ENCODE results near the gene PYGL. TPM values are rescaled to one million over a fixed set of nuclear protein-coding genes. Genes with fewer than 3 reads are reported as not detected.

The PYGL gene
- polyA plus RNA-seq, 1 of the 3 experiments (the other 2 are of a cell fraction): 60.2 TPM

DNA sequence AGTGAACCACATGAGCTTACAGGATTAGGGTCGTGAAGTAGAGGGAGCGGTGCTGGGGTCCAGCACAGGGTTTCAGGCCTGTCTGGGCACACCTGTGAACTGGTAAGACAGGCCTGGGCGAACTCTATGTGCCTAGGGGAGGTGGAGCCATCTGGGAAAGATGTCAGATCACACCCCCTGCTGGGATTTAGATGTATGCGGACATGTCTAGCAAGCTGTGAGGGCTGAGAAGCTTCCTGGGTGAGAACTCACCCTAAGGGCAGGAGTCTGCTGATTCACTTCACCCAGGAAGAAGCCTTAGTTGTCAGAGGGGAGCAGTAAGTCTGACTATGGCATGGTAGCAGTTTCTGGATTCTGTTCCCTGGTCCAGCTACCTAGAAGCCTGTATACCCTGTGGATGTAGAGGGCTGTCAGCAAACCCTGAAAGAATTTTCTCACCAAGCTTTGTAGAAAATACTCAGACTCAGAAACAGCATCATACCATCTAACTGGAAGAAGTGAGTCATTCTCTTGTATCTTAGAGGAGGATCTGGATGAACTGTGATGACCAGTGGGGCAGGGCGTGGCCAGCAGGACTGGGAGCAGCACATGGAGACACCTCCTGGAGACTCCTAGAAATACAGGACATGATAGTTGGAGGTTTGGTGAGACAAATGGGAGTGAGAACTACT lies 11.2 kb upstream of the PYGL start:
- Histone ChIP-seq H3K79me2 (ENCODE audit: insufficient read depth) (no peaks in the 10 kb centered on the region), H3K27me3 (ENCODE audit: insufficient read depth) (no peaks in the 10 kb centered on the region), H3K4me3 (ENCODE audit: low read depth in 2 of 2, low read length in 1 of 2) (0 out of 4 replicates have a peak overlapping the region, but pooled peaks of 1 of the 2 experiments have one; percentile 5), H2AFZ (ENCODE audit: low read depth) (peak overlapping the region; percentile 52; the same call in 1 of the 2 replicates), H3K4me1 (ENCODE audit: control insufficient read depth in 1 of 2, insufficient read depth in 2 of 2, low read depth in 1 of 2, low read length in 1 of 2) (peaks cover 7 to 21% of the 10 kb centered on the region in 2 experiments), H3K4me2 (peak overlapping the region; percentile 81), H3K36me3 (replicated peaks in 1 of 2; ENCODE audit: control insufficient read depth in 1 of 2, insufficient read depth in 2 of 2, low read length in 1 of 2) (no peaks in the 10 kb centered on the region), H3K27ac (ENCODE audit: low read depth in 2 of 2, low read length in 1 of 2) (peak overlapping the region; percentile 78 to 99), H4K20me1 (ENCODE audit: insufficient read depth) (no peaks in the 10 kb centered on the region), H3K9me2 (no peaks in the 10 kb centered on the region), H3K9me3 (no peaks in the 10 kb centered on the region), H3F3A (replicated peaks; ENCODE audit: insufficient read depth) (peaks cover 30% of the 10 kb centered on the region), H3K9ac (peak overlapping the region; percentile 80)
- ChIA-PET CTCF (interaction anchor here (0.6 to 3.5 kb wide), 29 partner anchors 9 to 1586 kb away, joined by 3 to 23 read pairs (median 4); partner anchors contain the start of genes PYGL, TMX1 and TRIM9), POLR2A (interaction anchor here (0.8 to 1.0 kb wide), 2 partner anchors 65 to 140 kb away, joined by 3 to 4 read pairs; partner anchors contain the start of gene TRIM9)
- peak; percentile 75 for DNase-seq
- WGBS (ENCODE audit: low lambda C conversion rate): 23% methylated on average over 5 of the region's 5 CpGs
- TF ChIP-seq, protein P1, sequence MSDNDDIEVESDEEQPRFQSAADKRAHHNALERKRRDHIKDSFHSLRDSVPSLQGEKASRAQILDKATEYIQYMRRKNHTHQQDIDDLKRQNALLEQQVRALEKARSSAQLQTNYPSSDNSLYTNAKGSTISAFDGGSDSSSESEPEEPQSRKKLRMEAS (IDR thresholded peaks at IDR 0.05; ENCODE audit: low read depth): peak; percentile 39; the same call in 1 of the 2 replicates
- TF ChIP-seq RXRA (IDR thresholded peaks at IDR 0.05; ENCODE audit: borderline replicate concordance, low read depth): peak; percentile 60; the same call in 1 of the 2 replicates
- no peak for TF ChIP-seq MXI1 (IDR thresholded peaks at IDR 0.05; ENCODE audit: low read depth, low read length)
- TF ChIP-seq, protein P2, sequence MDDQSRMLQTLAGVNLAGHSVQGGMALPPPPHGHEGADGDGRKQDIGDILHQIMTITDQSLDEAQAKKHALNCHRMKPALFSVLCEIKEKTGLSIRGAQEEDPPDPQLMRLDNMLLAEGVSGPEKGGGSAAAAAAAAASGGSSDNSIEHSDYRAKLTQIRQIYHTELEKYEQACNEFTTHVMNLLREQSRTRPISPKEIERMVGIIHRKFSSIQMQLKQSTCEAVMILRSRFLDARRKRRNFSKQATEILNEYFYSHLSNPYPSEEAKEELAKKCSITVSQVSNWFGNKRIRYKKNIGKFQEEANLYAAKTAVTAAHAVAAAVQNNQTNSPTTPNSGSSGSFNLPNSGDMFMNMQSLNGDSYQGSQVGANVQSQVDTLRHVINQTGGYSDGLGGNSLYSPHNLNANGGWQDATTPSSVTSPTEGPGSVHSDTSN (IDR thresholded peaks at IDR 0.05): peak; percentile 32; the same call in 1 of the 2 replicates
- TF ChIP-seq FOSL2 (IDR thresholded peaks at IDR 0.05; ENCODE audit: borderline replicate concordance, low read depth): peak; percentile 92
- TF ChIP-seq POLR2AphosphoS5 (IDR thresholded peaks at IDR 0.05; ENCODE audit: low read depth, low read length): peak; percentile 62
- TF ChIP-seq TAF1 (IDR thresholded peaks at IDR 0.05; ENCODE audit: borderline replicate concordance, low read depth, low read length): peak; percentile 19
- peak; percentile 62; the same call in 1 of the 2 replicates for TF ChIP-seq SIN3A (IDR thresholded peaks at IDR 0.05; ENCODE audit: borderline replicate concordance, low read depth, low read length)
- TF ChIP-seq SMC3 (IDR thresholded peaks at IDR 0.05; ENCODE audit: low read depth, low read length): peak; percentile 45
- no peak for TF ChIP-seq TEAD4 (IDR thresholded peaks at IDR 0.05; ENCODE audit: borderline replicate concordance, insufficient read depth)
- TF ChIP-seq GATA2 (CRISPR knock-in tag; IDR thresholded peaks at IDR 0.05): no peak
- peak; percentile 54 for TF ChIP-seq RAD21 (IDR thresholded peaks at IDR 0.05; ENCODE audit: low read length)
- TF ChIP-seq, protein P3, sequence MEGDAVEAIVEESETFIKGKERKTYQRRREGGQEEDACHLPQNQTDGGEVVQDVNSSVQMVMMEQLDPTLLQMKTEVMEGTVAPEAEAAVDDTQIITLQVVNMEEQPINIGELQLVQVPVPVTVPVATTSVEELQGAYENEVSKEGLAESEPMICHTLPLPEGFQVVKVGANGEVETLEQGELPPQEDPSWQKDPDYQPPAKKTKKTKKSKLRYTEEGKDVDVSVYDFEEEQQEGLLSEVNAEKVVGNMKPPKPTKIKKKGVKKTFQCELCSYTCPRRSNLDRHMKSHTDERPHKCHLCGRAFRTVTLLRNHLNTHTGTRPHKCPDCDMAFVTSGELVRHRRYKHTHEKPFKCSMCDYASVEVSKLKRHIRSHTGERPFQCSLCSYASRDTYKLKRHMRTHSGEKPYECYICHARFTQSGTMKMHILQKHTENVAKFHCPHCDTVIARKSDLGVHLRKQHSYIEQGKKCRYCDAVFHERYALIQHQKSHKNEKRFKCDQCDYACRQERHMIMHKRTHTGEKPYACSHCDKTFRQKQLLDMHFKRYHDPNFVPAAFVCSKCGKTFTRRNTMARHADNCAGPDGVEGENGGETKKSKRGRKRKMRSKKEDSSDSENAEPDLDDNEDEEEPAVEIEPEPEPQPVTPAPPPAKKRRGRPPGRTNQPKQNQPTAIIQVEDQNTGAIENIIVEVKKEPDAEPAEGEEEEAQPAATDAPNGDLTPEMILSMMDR (IDR thresholded peaks at IDR 0.05): peak; percentile 70
- TF ChIP-seq TCF12 (IDR thresholded peaks at IDR 0.05): peak; percentile 60
- TF ChIP-seq CHD2 (IDR thresholded peaks at IDR 0.05; ENCODE audit: low read length, partially characterized antibody): no peak
- peak; percentile 30; the same call in 1 of the 2 replicates for TF ChIP-seq NFIC (IDR thresholded peaks at IDR 0.05; ENCODE audit: borderline replicate concordance)
- TF ChIP-seq JUND (IDR thresholded peaks at IDR 0.05): peak; percentile 86
- peak in 1 of 2 experiments; percentile 59; a peak in 1 of 4 replicates for TF ChIP-seq EP300 (IDR thresholded peaks at IDR 0.05; ENCODE audit: borderline replicate concordance in 1 of 2, low read depth in 1 of 2, low read length in 1 of 2)

Data from SK-N-SH (cell line).